ENCODE data around the gene ZFP69B.

ZFP69B gene

DNA sequence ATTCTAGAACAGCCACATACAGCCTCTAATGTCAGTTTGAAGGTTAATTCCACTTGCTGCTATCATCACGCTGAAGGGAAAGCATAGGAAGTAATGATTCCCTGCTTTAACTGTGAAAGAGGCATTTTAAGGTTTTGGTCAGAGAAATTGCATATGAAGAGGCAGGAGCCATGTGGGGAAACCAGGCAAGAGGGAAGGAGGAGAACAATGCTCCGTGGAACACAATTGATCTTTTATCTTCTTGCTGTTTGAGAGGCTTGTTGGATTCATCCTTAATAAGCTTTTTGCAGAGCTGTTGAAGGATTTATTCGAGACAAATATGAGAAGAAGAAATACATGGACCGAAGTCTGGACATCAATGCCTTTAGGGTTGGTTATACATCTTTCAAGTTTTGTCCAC lies 40.8 kb upstream of the ZFP69B start:
- H3K4me1 Mint-ChIP-seq: no peaks in the 10 kb centered on the region
- no peak overlapping the region for H3K4me3 Mint-ChIP-seq
- no peaks in the 10 kb centered on the region for H3K36me3 Mint-ChIP-seq (ENCODE audit: low read depth)
- H3K27ac Mint-ChIP-seq: no peak overlapping the region
- no peaks in the 10 kb centered on the region for H3K9me3 Mint-ChIP-seq
- H3K27me3 Mint-ChIP-seq (ENCODE audit: low read depth, poor library complexity): no peaks in the 10 kb centered on the region
- DNase-seq: no peak
- TF ChIP-seq CTCF (IDR thresholded peaks at IDR 0.05): no peak

DNA sequence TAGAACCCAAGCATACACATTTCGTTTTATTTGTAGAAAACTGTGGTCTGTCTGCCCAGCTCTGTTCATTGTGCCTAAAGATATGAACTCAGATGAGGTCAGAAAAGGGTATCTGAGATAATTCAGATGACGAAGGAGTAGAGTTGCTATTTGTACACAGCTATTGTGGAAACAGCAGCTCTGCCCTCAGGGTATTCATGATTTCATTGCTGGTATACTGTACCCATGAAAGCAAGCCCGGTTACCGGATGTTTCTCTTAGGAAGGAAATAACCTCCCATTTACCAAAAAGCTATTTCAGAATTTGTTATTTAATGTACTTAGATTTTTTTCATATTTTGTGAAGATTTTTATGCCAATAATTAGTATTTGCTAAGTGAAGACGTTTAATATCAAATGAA lies 39.0 kb upstream of the ZFP69B start:
- H3K4me1 Mint-ChIP-seq: no peaks in the 10 kb centered on the region
- no peak for TF ChIP-seq CTCF (IDR thresholded peaks at IDR 0.05)
- no peak for DNase-seq
- H3K27ac Mint-ChIP-seq: no peak overlapping the region
- H3K9me3 Mint-ChIP-seq: no peaks in the 10 kb centered on the region
- H3K4me3 Mint-ChIP-seq: no peak overlapping the region
- H3K36me3 Mint-ChIP-seq (ENCODE audit: low read depth): peaks cover 11% of the 10 kb centered on the region
- H3K27me3 Mint-ChIP-seq (ENCODE audit: low read depth, poor library complexity): no peaks in the 10 kb centered on the region

- Mint-ChIP-seq H3K9me3 (no peaks in the 10 kb centered on the region), H3K4me3 (no peak overlapping the region), H3K36me3 (ENCODE audit: low read depth) (peaks cover 14% of the 10 kb centered on the region), H3K27ac (no peak overlapping the region), H3K27me3 (ENCODE audit: low read depth, poor library complexity) (no peaks in the 10 kb centered on the region), H3K4me1 (no peaks in the 10 kb centered on the region)
- DNase-seq: no peak
- TF ChIP-seq CTCF (IDR thresholded peaks at IDR 0.05): no peak
These were observed 38.4 kb upstream of the ZFP69B start for GRCh38 chr1:40411843-40412242.

DNA sequence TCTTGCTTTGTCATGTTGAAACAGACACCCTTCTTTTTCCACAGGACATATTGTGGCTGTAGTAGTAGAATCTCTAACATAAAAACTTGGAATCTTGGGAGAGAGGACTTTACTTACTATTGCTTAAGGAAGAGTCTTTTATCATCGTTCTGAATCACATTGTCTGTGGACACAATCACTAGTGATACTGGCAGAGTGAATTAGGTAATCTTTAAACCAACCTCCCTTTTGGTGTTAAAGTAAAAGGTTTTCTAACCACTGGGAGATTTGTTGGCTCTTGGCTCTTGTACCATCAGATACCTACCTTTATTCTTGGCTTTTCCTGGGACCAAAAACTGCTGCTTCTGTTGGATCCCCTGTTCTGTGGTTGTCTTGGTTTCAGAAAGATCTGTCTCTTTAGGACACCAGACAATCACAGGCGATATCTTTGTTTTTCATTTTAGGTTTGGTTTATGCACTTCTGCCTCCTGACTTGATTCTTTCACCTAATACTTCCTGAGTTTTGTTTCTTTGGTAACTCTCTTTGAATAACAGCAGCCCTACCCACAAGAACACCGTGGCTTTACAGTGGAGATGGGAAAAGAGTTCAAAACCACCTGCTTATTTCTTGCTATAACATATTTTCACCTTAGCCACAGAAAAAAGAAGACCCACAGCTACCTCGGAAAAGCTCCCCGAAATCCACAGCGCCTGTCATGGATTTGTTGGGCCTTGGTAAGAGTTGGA lies 36.6 kb upstream of the ZFP69B start:
- H3K4me1 Mint-ChIP-seq: no peaks in the 10 kb centered on the region
- H3K4me3 Mint-ChIP-seq: no peak overlapping the region
- H3K9me3 Mint-ChIP-seq: no peaks in the 10 kb centered on the region
- DNase-seq: no peak
- H3K27ac Mint-ChIP-seq: no peak overlapping the region
- TF ChIP-seq CTCF (IDR thresholded peaks at IDR 0.05): no peak
- peaks cover 30% of the 10 kb centered on the region for H3K36me3 Mint-ChIP-seq (ENCODE audit: low read depth)
- H3K27me3 Mint-ChIP-seq (ENCODE audit: low read depth, poor library complexity): no peaks in the 10 kb centered on the region

- DNase-seq: no peak
These were observed 35.9 kb upstream of the ZFP69B start for GRCh38 chr1:40414331-40414730.

More at GRCh38 chr1:40414331-40414730, 35.9 kb upstream of the ZFP69B start:
- Mint-ChIP-seq H3K27me3 (ENCODE audit: low read depth, poor library complexity) (no peaks in the 10 kb centered on the region), H3K27ac (no peak overlapping the region), H3K4me3 (no peak overlapping the region), H3K4me1 (no peaks in the 10 kb centered on the region), H3K36me3 (ENCODE audit: low read depth) (peaks cover 34% of the 10 kb centered on the region), H3K9me3 (no peaks in the 10 kb centered on the region)
- no peak for TF ChIP-seq CTCF (IDR thresholded peaks at IDR 0.05)
